ENCODE measurements around the gene ATXN2. TPM values are rescaled to one million over a fixed set of nuclear protein-coding genes. Genes with fewer than 3 reads are reported as not detected.

ATXN2 gene
- total RNA-seq, 1 donor from 2014 or later = 12.3 TPM

GRCh38 chr12:111418594-111418880 lies 180.6 kb downstream of the ATXN2 start:
- DNase-seq (ENCODE audit: low read depth, low spot score) = no peak

- DNase-seq (ENCODE audit: low read depth, low spot score) = no peak
Measured at GRCh38 chr12:111417784-111418593, 181.1 kb downstream of the ATXN2 start.

GRCh38 chr12:111417290-111417689 lies 181.8 kb downstream of the ATXN2 start:
- DNase-seq (ENCODE audit: low read depth, low spot score) = no peak

- no peak for DNase-seq (ENCODE audit: low read depth, low spot score)
Measured at GRCh38 chr12:111414711-111415252, 184.3 kb downstream of the ATXN2 start.

- no peak for DNase-seq (ENCODE audit: low read depth, low spot score)
Measured at GRCh38 chr12:111413442-111414086, 185.6 kb downstream of the ATXN2 start.

- DNase-seq (ENCODE audit: low read depth, low spot score) = no peak
Measured at GRCh38 chr12:111412830-111413441, 186.2 kb downstream of the ATXN2 start.

GRCh38 chr12:111412007-111412829 lies 186.9 kb downstream of the ATXN2 start:
- no peak for DNase-seq (ENCODE audit: low read depth, low spot score)

GRCh38 chr12:111411185-111411764 lies 187.8 kb downstream of the ATXN2 start:
- DNase-seq (ENCODE audit: low read depth, low spot score) = no peak

- no peak for DNase-seq (ENCODE audit: low read depth, low spot score)
Measured at GRCh38 chr12:111410431-111411184, 188.5 kb downstream of the ATXN2 start.

GRCh38 chr12:111409780-111410430 lies 189.2 kb downstream of the ATXN2 start:
- DNase-seq (ENCODE audit: low read depth, low spot score) = peak; percentile 76

- DNase-seq (ENCODE audit: low read depth, low spot score) = no peak
Measured at GRCh38 chr12:111409403-111409779, 189.7 kb downstream of the ATXN2 start.

GRCh38 chr12:111408686-111409402 lies 190.3 kb downstream of the ATXN2 start:
- DNase-seq (ENCODE audit: low read depth, low spot score) = no peak

- no peak for DNase-seq (ENCODE audit: low read depth, low spot score)
Measured at GRCh38 chr12:111408116-111408440, 191.0 kb downstream of the ATXN2 start.

GRCh38 chr12:111407377-111408115 lies 191.6 kb downstream of the ATXN2 start:
- DNase-seq (ENCODE audit: low read depth, low spot score) = no peak

- no peak for DNase-seq (ENCODE audit: low read depth, low spot score)
Measured at GRCh38 chr12:111406474-111407376, 192.4 kb downstream of the ATXN2 start.

GRCh38 chr12:111405859-111406473 lies 193.1 kb downstream of the ATXN2 start, which contains the start of gene SH2B3:
TSS of gene SH2B3 (plus strand) at chr12:111405923. CDS start at chr12:111418146, 12,223 bp downstream.
- no peak for DNase-seq (ENCODE audit: low read depth, low spot score)
